ENCODE measurements around the gene ZNF423. TPM values are rescaled to one million over a fixed set of nuclear protein-coding genes. Genes with fewer than 3 reads are reported as not detected.

Gene ZNF423
- total and polyA plus RNA-seq, 2 of the 13 experiments (the other 11 are each of a cell fraction or from before 2014, with no cell fraction given): 0.07 to 0.31 TPM

- H3K79me2 ChIP-seq (ENCODE audit: insufficient read depth, low read length): no peaks in the 10 kb centered on the region
- no peak for FAIRE-seq
- H3K4me3 ChIP-seq (replicated peaks in 1 of 3; ENCODE audit: insufficient read depth in 1 of 3, low read depth in 2 of 3, low read length in 3 of 3): no peak overlapping the region
- no peak overlapping the region for H3K9ac ChIP-seq (ENCODE audit: insufficient read depth, low read depth, low read length)
- 39% methylated on average over 10 of the region's 16 CpGs for WGBS (ENCODE audit: low lambda C conversion rate)
- H3K27ac ChIP-seq (ENCODE audit: extremely low read length, insufficient read depth, low read length): no peak overlapping the region
- no peaks in the 10 kb centered on the region for H3K36me3 ChIP-seq (replicated peaks in 1 of 2; ENCODE audit: control insufficient read depth in 1 of 2, insufficient read depth in 2 of 2, low read length in 2 of 2)
- H3K27me3 ChIP-seq (ENCODE audit: control insufficient read depth in 1 of 2, insufficient read depth in 2 of 2, low read length in 2 of 2): peaks cover 0 to 2% of the 10 kb centered on the region in 2 experiments; a peak in 2 of 5 replicates
- ChIA-PET CTCF (ENCODE audit: low intra/inter-chr PET ratio, low total read pairs) (no interaction called here), POLR2A (no interaction called here)
- TF ChIP-seq ZNF34 (CRISPR knock-in tag; IDR thresholded peaks at IDR 0.05; ENCODE audit: borderline replicate concordance) (no peak), POGZ (CRISPR knock-in tag; IDR thresholded peaks at IDR 0.05) (no peak)
- intact Hi-C loops (cut with micrococcal nuclease; ENCODE audit: unreplicated experiment) (no loop called here), in situ Hi-C loops (cut with HindIII; ENCODE audit: extremely low pct_ligation_motif_present, low pct_unique_long_range_greater_than_20kb) (no loop called here)
- H3K4me2 ChIP-seq (ENCODE audit: low read depth, low read length): no peak overlapping the region
- no peaks in the 10 kb centered on the region for H4K20me1 ChIP-seq (ENCODE audit: insufficient read depth, low read length)
- H3K4me1 ChIP-seq (ENCODE audit: insufficient read depth, low read length): no peaks in the 10 kb centered on the region
- ATAC-seq: no peak
- H2AFZ ChIP-seq (ENCODE audit: low read length): no peak overlapping the region
- BruUV-seq (replicated peaks): no TSS peak
- H3K9me3 ChIP-seq (ENCODE audit: low read length): no peaks in the 10 kb centered on the region
- no peak for DNase-seq (ENCODE audit: low spot score)
Observed at GRCh38 chr16:49712542-49712941, 143.4 kb downstream of the ZNF423 start.

- Histone ChIP-seq H3K27me3 (ENCODE audit: control insufficient read depth in 1 of 2, insufficient read depth in 2 of 2, low read length in 2 of 2) (peaks cover 0 to 2% of the 10 kb centered on the region in 2 experiments; a peak in 2 of 5 replicates), H3K9ac (ENCODE audit: insufficient read depth, low read depth, low read length) (no peak overlapping the region), H3K27ac (ENCODE audit: extremely low read length, insufficient read depth, low read length) (no peak overlapping the region), H4K20me1 (ENCODE audit: insufficient read depth, low read length) (no peaks in the 10 kb centered on the region), H3K4me1 (ENCODE audit: insufficient read depth, low read length) (no peaks in the 10 kb centered on the region), H3K36me3 (replicated peaks in 1 of 2; ENCODE audit: control insufficient read depth in 1 of 2, insufficient read depth in 2 of 2, low read length in 2 of 2) (no peaks in the 10 kb centered on the region), H3K9me3 (ENCODE audit: low read length) (no peaks in the 10 kb centered on the region), H3K4me2 (ENCODE audit: low read depth, low read length) (no peak overlapping the region), H3K4me3 (replicated peaks in 1 of 3; ENCODE audit: insufficient read depth in 1 of 3, low read depth in 2 of 3, low read length in 3 of 3) (no peak overlapping the region), H2AFZ (ENCODE audit: low read length) (no peak overlapping the region), H3K79me2 (ENCODE audit: insufficient read depth, low read length) (no peaks in the 10 kb centered on the region)
- no peak for DNase-seq (ENCODE audit: low spot score)
- CTCF ChIA-PET (ENCODE audit: low intra/inter-chr PET ratio, low total read pairs): no interaction called here
- 47% methylated on average over 9 of the region's 9 CpGs for WGBS (ENCODE audit: low lambda C conversion rate)
- POLR2A ChIA-PET: no interaction called here
- FAIRE-seq: no peak
- BruUV-seq (replicated peaks): no TSS peak
- intact Hi-C loops (cut with micrococcal nuclease; ENCODE audit: unreplicated experiment) (no loop called here), in situ Hi-C loops (cut with HindIII; ENCODE audit: extremely low pct_ligation_motif_present, low pct_unique_long_range_greater_than_20kb) (no loop called here)
- no peak for ATAC-seq
- TF ChIP-seq ZNF546 (CRISPR knock-in tag; conservative IDR thresholded peaks at IDR 0.05) (no peak), ZNF20 (CRISPR knock-in tag; IDR thresholded peaks at IDR 0.05) (no peak), ZBTB38 (CRISPR knock-in tag; IDR thresholded peaks at IDR 0.05) (no peak), ZNF331 (CRISPR knock-in tag; IDR thresholded peaks at IDR 0.05) (no peak), NRL (CRISPR knock-in tag; IDR thresholded peaks at IDR 0.05; ENCODE audit: borderline replicate concordance) (no peak), TSC22D2 (CRISPR knock-in tag; IDR thresholded peaks at IDR 0.05; ENCODE audit: borderline replicate concordance) (no peak), IRF2 (CRISPR knock-in tag; IDR thresholded peaks at IDR 0.05) (no peak)
- TF ChIP-seq, protein P1, sequence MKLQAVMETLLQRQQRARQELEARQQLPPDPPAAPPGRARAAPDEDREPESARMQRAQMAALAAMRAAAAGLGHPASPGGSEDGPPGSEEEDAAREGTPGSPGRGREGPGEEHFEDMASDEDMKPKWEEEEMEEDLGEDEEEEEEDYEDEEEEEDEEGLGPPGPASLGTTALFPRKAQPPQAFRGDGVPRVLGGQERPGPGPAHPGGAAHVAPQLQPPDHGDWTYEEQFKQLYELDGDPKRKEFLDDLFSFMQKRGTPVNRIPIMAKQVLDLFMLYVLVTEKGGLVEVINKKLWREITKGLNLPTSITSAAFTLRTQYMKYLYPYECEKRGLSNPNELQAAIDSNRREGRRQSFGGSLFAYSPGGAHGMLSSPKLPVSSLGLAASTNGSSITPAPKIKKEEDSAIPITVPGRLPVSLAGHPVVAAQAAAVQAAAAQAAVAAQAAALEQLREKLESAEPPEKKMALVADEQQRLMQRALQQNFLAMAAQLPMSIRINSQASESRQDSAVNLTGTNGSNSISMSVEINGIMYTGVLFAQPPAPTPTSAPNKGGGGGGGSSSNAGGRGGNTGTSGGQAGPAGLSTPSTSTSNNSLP (IDR thresholded peaks at IDR 0.05; ENCODE audit: low read depth, low read length): no peak
Observed at GRCh38 chr16:49712106-49712505, 143.8 kb downstream of the ZNF423 start.

Data from HepG2 (cell line).